K562 (cell line): ENCODE results near the gene TMEM243. TPM values are rescaled to one million over a fixed set of nuclear protein-coding genes. Genes with fewer than 3 reads are reported as not detected.
A peak's percentile ranks its signal among the peaks of the same experiment; 100 is the strongest.

Experiments used
- LEF1 ChIP-seq: fragments of 450-650 bp; IDR thresholded peaks from 2 replicates; pipeline ENCODE4 v1.6.1; 2016; ENCODE audit warnings: mild to moderate bottlenecking
- NCOA2 ChIP-seq, 2 experiments: fragments of 450-650 bp; IDR thresholded peaks; 2 replicates each; pipeline ENCODE4 v1.6.1; 2018; ENCODE audit warnings: mild to moderate bottlenecking in 2 of 2, moderate library complexity in 1 of 2; ENCODE audit not compliant: partially characterized antibody in 2 of 2
- NCOA6 ChIP-seq: fragments of 450-650 bp; IDR thresholded peaks from 2 replicates; pipeline ENCODE4 v1.6.1; 2017; ENCODE audit warnings: mild to moderate bottlenecking
- PML ChIP-seq: IDR thresholded peaks from 2 replicates; pipeline ENCODE4 v1.6.1; 2012; ENCODE audit warnings: low read length, inconsistent platforms
- POLR2B ChIP-seq: fragments of 450-650 bp; IDR thresholded peaks from 2 replicates; pipeline ENCODE4 v1.6.1; 2018; ENCODE audit warnings: low read depth; ENCODE audit not compliant: partially characterized antibody
- SMARCA4 ChIP-seq: fragments of 450-650 bp; IDR thresholded peaks from 2 replicates; pipeline ENCODE4 v1.6.1; 2016
- ZNF586 ChIP-seq: fragments of 450-650 bp; formaldehyde crosslinking; conservative IDR thresholded peaks from 2 replicates; pipeline ENCODE4 v1.4.0; 2020; ENCODE audit warnings: mild to moderate bottlenecking, moderate library complexity
- polyA plus RNA-seq, 8 experiments: library from polyadenylated mRNA; depleted of rRNA in 4 of 8; stranded (reverse) in 5 of 8; unstranded in 3 of 8; fragments of >200 nt; fragmentation: Nextera tagmentation in 2 of 8; fragmentation: Illumina TruSeq in 1 of 8; extraction: Ambion mirVana in 2 of 8; extraction: Trizol in 1 of 8; gene quantifications; 2 replicates each; pipeline versions ENCODE4 v1.2.1 to v1.2.3, GENCODE V29; 2011 to 2014; ENCODE audit warnings: inconsistent platforms in 1 of 8, missing spikeins in 1 of 8
- total RNA-seq, 7 experiments: library from RNA; depleted of rRNA in 6 of 7; stranded (reverse); fragments of >200 nt in 6 of 7; fragmentation: Illumina TruSeq in 2 of 7; extraction: Trizol in 2 of 7; gene quantifications; 2 replicates each; pipeline versions ENCODE4 v1.2.1 to v1.2.3, GENCODE V29; 2011 to 2021; ENCODE audit warnings: low replicate concordance in 1 of 7
- TF ChIP-seq, protein P1 (sequence below): fragments of 200-800 bp; sonication (Bioruptor generic); IDR thresholded peaks from 2 replicates; pipeline ENCODE4 v1.6.1; 2017; ENCODE audit warnings: missing genetic modification characterization, missing compliant biosample characterization
- TF ChIP-seq, protein P2 (sequence below): fragments of 450-650 bp; IDR thresholded peaks from 2 replicates; pipeline ENCODE4 v1.7.1; 2018; ENCODE audit warnings: mild to moderate bottlenecking, low read depth; ENCODE audit not compliant: partially characterized antibody
- TF ChIP-seq, protein P3 (sequence below): fragments of 450-650 bp; IDR thresholded peaks from 2 replicates; pipeline ENCODE4 v1.6.1; 2016; ENCODE audit warnings: low read depth
- TF ChIP-seq, protein P4 (sequence below): fragments of 450-650 bp; IDR thresholded peaks from 2 replicates; pipeline ENCODE4 v1.6.1; 2016; ENCODE audit warnings: borderline replicate concordance

The TMEM243 gene
- total and polyA plus RNA-seq, 9 of the 15 experiments (the other 6 are each of a cell fraction or from before 2014, with no cell fraction given), result 3.9 to 8.6 (median 6.1) TPM

DNA sequence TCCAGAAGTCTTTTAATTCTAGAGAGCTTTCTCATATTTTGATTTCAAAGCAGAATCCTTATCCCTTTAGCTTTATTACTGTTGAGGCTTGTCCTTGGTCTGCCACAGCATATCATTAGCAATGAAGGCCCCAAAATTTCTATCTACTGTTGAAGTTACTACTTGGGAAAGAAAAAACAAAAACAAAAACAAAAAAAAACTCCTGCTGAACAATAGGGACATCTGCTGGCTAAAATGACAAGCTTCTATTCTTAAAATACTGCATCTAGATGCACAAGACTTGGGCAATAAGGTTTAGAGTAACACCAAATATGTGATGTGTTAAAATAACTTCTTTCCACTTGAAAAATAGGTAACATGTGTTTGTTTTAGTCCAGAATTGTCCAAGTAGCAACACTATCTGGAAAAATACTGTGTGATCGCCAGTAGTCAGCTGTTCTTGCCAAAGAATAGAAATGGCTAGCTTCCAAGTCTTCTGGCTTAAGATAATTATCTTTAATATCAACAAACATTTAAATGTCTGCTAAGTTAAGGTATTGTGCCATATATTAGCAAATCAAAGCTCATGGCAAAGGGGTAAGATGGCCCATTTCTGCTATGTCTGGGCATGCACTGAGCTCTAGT, 71.1 kb downstream of the TMEM243 start (continued):
- 0 out of 2 replicates have a peak, but pooled peaks have one; percentile 33 for TF ChIP-seq SMARCA4
- no peak for TF ChIP-seq NCOA6
- TF ChIP-seq, protein P1, sequence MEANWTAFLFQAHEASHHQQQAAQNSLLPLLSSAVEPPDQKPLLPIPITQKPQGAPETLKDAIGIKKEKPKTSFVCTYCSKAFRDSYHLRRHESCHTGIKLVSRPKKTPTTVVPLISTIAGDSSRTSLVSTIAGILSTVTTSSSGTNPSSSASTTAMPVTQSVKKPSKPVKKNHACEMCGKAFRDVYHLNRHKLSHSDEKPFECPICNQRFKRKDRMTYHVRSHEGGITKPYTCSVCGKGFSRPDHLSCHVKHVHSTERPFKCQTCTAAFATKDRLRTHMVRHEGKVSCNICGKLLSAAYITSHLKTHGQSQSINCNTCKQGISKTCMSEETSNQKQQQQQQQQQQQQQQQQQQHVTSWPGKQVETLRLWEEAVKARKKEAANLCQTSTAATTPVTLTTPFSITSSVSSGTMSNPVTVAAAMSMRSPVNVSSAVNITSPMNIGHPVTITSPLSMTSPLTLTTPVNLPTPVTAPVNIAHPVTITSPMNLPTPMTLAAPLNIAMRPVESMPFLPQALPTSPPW (CRISPR knock-in tag), result peak; percentile 49; the same call in 1 of the 2 replicates
- no peak for TF ChIP-seq POLR2B
- TF ChIP-seq, protein P2, sequence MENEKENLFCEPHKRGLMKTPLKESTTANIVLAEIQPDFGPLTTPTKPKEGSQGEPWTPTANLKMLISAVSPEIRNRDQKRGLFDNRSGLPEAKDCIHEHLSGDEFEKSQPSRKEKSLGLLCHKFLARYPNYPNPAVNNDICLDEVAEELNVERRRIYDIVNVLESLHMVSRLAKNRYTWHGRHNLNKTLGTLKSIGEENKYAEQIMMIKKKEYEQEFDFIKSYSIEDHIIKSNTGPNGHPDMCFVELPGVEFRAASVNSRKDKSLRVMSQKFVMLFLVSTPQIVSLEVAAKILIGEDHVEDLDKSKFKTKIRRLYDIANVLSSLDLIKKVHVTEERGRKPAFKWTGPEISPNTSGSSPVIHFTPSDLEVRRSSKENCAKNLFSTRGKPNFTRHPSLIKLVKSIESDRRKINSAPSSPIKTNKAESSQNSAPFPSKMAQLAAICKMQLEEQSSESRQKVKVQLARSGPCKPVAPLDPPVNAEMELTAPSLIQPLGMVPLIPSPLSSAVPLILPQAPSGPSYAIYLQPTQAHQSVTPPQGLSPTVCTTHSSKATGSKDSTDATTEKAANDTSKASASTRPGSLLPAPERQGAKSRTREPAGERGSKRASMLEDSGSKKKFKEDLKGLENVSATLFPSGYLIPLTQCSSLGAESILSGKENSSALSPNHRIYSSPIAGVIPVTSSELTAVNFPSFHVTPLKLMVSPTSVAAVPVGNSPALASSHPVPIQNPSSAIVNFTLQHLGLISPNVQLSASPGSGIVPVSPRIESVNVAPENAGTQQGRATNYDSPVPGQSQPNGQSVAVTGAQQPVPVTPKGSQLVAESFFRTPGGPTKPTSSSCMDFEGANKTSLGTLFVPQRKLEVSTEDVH, result peak; percentile 65
- TF ChIP-seq, protein P3, sequence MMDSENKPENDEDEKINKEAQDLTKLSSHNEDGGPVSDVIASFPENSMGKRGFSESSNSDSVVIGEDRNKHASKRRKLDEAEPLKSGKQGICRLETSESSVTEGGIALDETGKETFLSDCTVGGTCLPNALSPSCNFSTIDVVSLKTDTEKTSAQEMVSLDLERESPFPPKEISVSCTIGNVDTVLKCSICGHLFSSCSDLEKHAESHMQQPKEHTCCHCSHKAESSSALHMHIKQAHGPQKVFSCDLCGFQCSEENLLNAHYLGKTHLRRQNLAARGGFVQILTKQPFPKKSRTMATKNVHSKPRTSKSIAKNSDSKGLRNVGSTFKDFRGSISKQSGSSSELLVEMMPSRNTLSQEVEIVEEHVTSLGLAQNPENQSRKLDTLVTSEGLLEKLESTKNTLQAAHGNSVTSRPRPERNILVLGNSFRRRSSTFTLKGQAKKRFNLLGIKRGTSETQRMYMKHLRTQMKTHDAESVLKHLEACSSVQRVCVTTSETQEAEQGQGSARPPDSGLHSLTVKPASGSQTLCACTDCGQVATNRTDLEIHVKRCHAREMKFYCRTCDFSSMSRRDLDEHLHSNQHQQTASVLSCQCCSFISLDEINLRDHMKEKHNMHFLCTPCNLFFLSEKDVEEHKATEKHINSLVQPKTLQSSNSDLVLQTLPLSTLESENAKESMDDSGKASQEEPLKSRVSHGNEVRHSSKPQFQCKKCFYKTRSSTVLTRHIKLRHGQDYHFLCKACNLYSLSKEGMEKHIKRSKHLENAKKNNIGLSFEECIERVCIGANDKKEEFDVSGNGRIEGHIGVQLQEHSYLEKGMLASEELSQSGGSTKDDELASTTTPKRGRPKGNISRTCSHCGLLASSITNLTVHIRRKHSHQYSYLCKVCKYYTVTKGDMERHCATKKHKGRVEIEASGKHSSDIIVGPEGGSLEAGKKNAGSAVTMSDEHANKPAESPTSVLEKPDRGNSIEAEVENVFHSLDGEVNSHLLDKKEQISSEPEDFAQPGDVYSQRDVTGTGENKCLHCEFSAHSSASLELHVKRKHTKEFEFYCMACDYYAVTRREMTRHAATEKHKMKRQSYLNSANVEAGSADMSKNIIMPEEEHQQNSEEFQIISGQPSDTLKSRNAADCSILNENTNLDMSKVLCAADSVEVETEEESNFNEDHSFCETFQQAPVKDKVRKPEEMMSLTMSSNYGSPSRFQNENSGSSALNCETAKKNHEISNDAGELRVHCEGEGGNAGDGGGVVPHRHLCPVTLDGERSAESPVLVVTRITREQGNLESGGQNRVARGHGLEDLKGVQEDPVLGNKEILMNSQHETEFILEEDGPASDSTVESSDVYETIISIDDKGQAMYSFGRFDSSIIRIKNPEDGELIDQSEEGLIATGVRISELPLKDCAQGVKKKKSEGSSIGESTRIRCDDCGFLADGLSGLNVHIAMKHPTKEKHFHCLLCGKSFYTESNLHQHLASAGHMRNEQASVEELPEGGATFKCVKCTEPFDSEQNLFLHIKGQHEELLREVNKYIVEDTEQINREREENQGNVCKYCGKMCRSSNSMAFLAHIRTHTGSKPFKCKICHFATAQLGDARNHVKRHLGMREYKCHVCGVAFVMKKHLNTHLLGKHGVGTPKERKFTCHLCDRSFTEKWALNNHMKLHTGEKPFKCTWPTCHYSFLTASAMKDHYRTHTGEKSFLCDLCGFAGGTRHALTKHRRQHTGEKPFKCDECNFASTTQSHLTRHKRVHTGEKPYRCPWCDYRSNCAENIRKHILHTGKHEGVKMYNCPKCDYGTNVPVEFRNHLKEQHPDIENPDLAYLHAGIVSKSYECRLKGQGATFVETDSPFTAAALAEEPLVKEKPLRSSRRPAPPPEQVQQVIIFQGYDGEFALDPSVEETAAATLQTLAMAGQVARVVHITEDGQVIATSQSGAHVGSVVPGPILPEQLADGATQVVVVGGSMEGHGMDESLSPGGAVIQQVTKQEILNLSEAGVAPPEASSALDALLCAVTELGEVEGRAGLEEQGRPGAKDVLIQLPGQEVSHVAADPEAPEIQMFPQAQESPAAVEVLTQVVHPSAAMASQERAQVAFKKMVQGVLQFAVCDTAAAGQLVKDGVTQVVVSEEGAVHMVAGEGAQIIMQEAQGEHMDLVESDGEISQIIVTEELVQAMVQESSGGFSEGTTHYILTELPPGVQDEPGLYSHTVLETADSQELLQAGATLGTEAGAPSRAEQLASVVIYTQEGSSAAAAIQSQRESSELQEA, result no peak
- TF ChIP-seq NCOA2 (IDR thresholded peaks at IDR 0.05; ENCODE audit: partially characterized antibody in 2 of 2), result peak in 1 of 2 experiments; percentile 23
- 0 out of 2 replicates have a peak, but pooled peaks have one; percentile 20 for TF ChIP-seq PML
- TF ChIP-seq, protein P4, sequence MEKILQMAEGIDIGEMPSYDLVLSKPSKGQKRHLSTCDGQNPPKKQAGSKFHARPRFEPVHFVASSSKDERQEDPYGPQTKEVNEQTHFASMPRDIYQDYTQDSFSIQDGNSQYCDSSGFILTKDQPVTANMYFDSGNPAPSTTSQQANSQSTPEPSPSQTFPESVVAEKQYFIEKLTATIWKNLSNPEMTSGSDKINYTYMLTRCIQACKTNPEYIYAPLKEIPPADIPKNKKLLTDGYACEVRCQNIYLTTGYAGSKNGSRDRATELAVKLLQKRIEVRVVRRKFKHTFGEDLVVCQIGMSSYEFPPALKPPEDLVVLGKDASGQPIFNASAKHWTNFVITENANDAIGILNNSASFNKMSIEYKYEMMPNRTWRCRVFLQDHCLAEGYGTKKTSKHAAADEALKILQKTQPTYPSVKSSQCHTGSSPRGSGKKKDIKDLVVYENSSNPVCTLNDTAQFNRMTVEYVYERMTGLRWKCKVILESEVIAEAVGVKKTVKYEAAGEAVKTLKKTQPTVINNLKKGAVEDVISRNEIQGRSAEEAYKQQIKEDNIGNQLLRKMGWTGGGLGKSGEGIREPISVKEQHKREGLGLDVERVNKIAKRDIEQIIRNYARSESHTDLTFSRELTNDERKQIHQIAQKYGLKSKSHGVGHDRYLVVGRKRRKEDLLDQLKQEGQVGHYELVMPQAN, result 0 out of 2 replicates have a peak, but pooled peaks have one; percentile 4
- 0 out of 2 replicates have a peak, but pooled peaks have one; percentile 7 for TF ChIP-seq LEF1
- TF ChIP-seq ZNF586, result no peak
